GM12878 (cell line): ENCODE measurements around the gene MYOM1. TPM values are rescaled to one million over a fixed set of nuclear protein-coding genes. Genes with fewer than 3 reads are reported as not detected.

Experiments used
- polyA plus RNA-seq, 11 experiments: library from polyadenylated mRNA; depleted of rRNA in 4 of 11; unstranded in 6 of 11; stranded (reverse) in 5 of 11; fragments of >200 nt; fragmentation: Nextera tagmentation in 4 of 11; fragmentation: Illumina TruSeq in 1 of 11; extraction: Ambion mirVana in 4 of 11; extraction: Trizol in 1 of 11; gene quantifications; 1 replicate in 1 of 11; 2 replicates in 10 of 11; pipeline versions ENCODE4 v1.2.1 to v1.2.3, GENCODE V29; 2011 to 2016; ENCODE audit warnings: inconsistent platforms in 2 of 11, missing spikeins in 2 of 11, low read depth in 1 of 11
- small RNA-seq: library from RNA; depleted of rRNA; stranded (forward); fragments of <200 nt; gene quantifications from one replicate; pipeline ENCODE3, GENCODE V24; 2014
- total RNA-seq, 4 experiments: library from RNA; depleted of rRNA in 3 of 4; stranded (reverse); fragments of >200 nt in 3 of 4; fragmentation: Illumina TruSeq in 1 of 4; extraction: Trizol in 1 of 4; gene quantifications; 2 replicates each; pipeline versions ENCODE4 v1.2.1 to v1.2.3, GENCODE V29; 2013 to 2021

MYOM1 gene
- total and polyA plus RNA-seq, 10 of the 15 experiments (the other 5 are each of a cell fraction or from before 2014, with no cell fraction given): 0.06 to 1.0 (median 0.57) TPM

Small RNAs within 50 kb of the gene (small RNA-seq; reads per million reads assigned to genes)
- gene RF00156: not detected
- not detected for gene RNU7-25P

Other genes with a start within 250 kb of the MYOM1 start
- gene LPIN2, start 206.8 kb downstream of the MYOM1 start, total RNA-seq (2014; rRNA removed): 18.3 and 19.5 TPM in 2 replicates
- 14.8 and 17.2 TPM in 2 replicates for gene LPIN2, start 206.8 kb downstream of the MYOM1 start, total RNA-seq (2014; rRNA removed; fragmentation: Illumina TruSeq; extraction: Trizol)
- gene LPIN2, start 206.8 kb downstream of the MYOM1 start, total RNA-seq (2021): 19.6 and 23.5 TPM in 2 replicates
- gene LPIN2, start 206.8 kb downstream of the MYOM1 start, polyA plus RNA-seq (2011; rRNA removed): 28.0 and 32.0 TPM in 2 replicates
- gene LPIN2, start 206.8 kb downstream of the MYOM1 start, polyA plus RNA-seq (2014; fragmentation: Illumina TruSeq; extraction: Trizol): 19.1 and 24.1 TPM in 2 replicates
- 1 to 10 TPM; 4.1 to 4.5 TPM for gene LPIN2, start 206.8 kb downstream of the MYOM1 start, polyA plus RNA-seq (2014; fragmentation: Nextera tagmentation; extraction: Ambion mirVana)
- gene LPIN2, start 206.8 kb downstream of the MYOM1 start, polyA plus RNA-seq (2014; rRNA removed): 13.7 and 17.1 TPM in 2 replicates
- gene LPIN2, start 206.8 kb downstream of the MYOM1 start, polyA plus RNA-seq (2016; fragmentation: Nextera tagmentation; extraction: Ambion mirVana): 10 to 100 TPM; 12.0 to 14.2 TPM
- 861 and 946 TPM in 2 replicates for gene MYL12A, start 27.8 kb upstream of the MYOM1 start, total RNA-seq (2014; rRNA removed)
- 987 and 1,035 TPM in 2 replicates for gene MYL12A, start 27.8 kb upstream of the MYOM1 start, total RNA-seq (2014; rRNA removed; fragmentation: Illumina TruSeq; extraction: Trizol)
- 488 and 498 TPM in 2 replicates for gene MYL12A, start 27.8 kb upstream of the MYOM1 start, total RNA-seq (2021)
- gene MYL12A, start 27.8 kb upstream of the MYOM1 start, polyA plus RNA-seq (2011; rRNA removed): 567 and 783 TPM in 2 replicates
- gene MYL12A, start 27.8 kb upstream of the MYOM1 start, polyA plus RNA-seq (2014; fragmentation: Illumina TruSeq; extraction: Trizol): 851 and 1,149 TPM in 2 replicates
- gene MYL12A, start 27.8 kb upstream of the MYOM1 start, polyA plus RNA-seq (2014; fragmentation: Nextera tagmentation; extraction: Ambion mirVana): 1,000 to 10,000 TPM; 1,462 to 1,663 TPM
- gene MYL12A, start 27.8 kb upstream of the MYOM1 start, polyA plus RNA-seq (2014; rRNA removed): 687 and 704 TPM in 2 replicates
- gene MYL12A, start 27.8 kb upstream of the MYOM1 start, polyA plus RNA-seq (2016; fragmentation: Nextera tagmentation; extraction: Ambion mirVana): 1,000 to 10,000 TPM; 1,100 to 1,139 TPM
- gene MYL12B, start 42.2 kb upstream of the MYOM1 start, total RNA-seq (2014; rRNA removed): 235 and 266 TPM in 2 replicates
- 313 and 316 TPM in 2 replicates for gene MYL12B, start 42.2 kb upstream of the MYOM1 start, total RNA-seq (2014; rRNA removed; fragmentation: Illumina TruSeq; extraction: Trizol)
- gene MYL12B, start 42.2 kb upstream of the MYOM1 start, total RNA-seq (2021): 179 and 195 TPM in 2 replicates
- gene MYL12B, start 42.2 kb upstream of the MYOM1 start, polyA plus RNA-seq (2011; rRNA removed): 427 and 538 TPM in 2 replicates
- 373 and 412 TPM in 2 replicates for gene MYL12B, start 42.2 kb upstream of the MYOM1 start, polyA plus RNA-seq (2014; fragmentation: Illumina TruSeq; extraction: Trizol)
- gene MYL12B, start 42.2 kb upstream of the MYOM1 start, polyA plus RNA-seq (2014; fragmentation: Nextera tagmentation; extraction: Ambion mirVana): 100 to 1,000 TPM; 662 to 739 TPM
- 210 and 222 TPM in 2 replicates for gene MYL12B, start 42.2 kb upstream of the MYOM1 start, polyA plus RNA-seq (2014; rRNA removed)
- gene MYL12B, start 42.2 kb upstream of the MYOM1 start, polyA plus RNA-seq (2016; fragmentation: Nextera tagmentation; extraction: Ambion mirVana): 100 to 1,000 TPM; 466 to 475 TPM
- gene TGIF1, start 230.2 kb upstream of the MYOM1 start, total RNA-seq (2014; rRNA removed): 8.3 and 9.0 TPM in 2 replicates
- 5.3 and 6.7 TPM in 2 replicates for gene TGIF1, start 230.2 kb upstream of the MYOM1 start, total RNA-seq (2014; rRNA removed; fragmentation: Illumina TruSeq; extraction: Trizol)
- 6.2 and 6.4 TPM in 2 replicates for gene TGIF1, start 230.2 kb upstream of the MYOM1 start, total RNA-seq (2021)
- 1.5 and 1.8 TPM in 2 replicates for gene TGIF1, start 230.2 kb upstream of the MYOM1 start, polyA plus RNA-seq (2011; rRNA removed)
- 8.5 and 9.3 TPM in 2 replicates for gene TGIF1, start 230.2 kb upstream of the MYOM1 start, polyA plus RNA-seq (2014; fragmentation: Illumina TruSeq; extraction: Trizol)
- 1 to 10 TPM; 2.1 TPM for gene TGIF1, start 230.2 kb upstream of the MYOM1 start, polyA plus RNA-seq (2014; fragmentation: Nextera tagmentation; extraction: Ambion mirVana)
- gene TGIF1, start 230.2 kb upstream of the MYOM1 start, polyA plus RNA-seq (2014; rRNA removed): 6.6 and 7.8 TPM in 2 replicates
- 1 to 10 TPM; 6.2 to 7.2 TPM for gene TGIF1, start 230.2 kb upstream of the MYOM1 start, polyA plus RNA-seq (2016; fragmentation: Nextera tagmentation; extraction: Ambion mirVana)